HG03103 (cell line): Measurements from ENCODE around the gene EXOC5.
A peak's percentile ranks its signal among the peaks of the same experiment; 100 is the strongest.
"Not testable (repeated sequence)": the region's sequence is repeated elsewhere in the genome, so short reads cannot be mapped to it uniquely, and the experiment has no call there.

Experiments
- ATAC-seq: cut with Tn5 transposase; IDR thresholded peaks from one replicate; pipeline ENCODE4 v1.9.1; 2021; ENCODE audit warnings: low read depth; ENCODE audit not compliant: unreplicated experiment

The EXOC5 gene

DNA sequence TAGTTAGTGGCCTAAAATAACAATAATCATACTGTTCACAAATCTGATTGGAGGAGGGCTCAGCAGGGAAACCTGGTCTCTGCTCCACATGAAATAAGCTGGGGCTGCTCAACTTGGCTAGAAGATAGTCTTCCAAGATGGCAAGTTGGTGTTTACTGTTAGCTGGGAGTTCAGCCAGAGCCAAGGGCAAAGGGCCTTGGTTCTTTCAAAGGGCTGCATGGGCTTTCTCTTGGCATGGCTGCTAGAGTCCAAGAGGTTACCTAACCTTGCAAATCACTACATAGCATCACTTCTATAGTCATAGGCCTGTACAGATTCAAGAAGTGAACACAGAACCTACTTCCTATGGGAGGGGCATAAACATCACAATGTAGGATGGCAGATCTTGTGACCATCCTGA lies 7.1 kb downstream of the EXOC5 start:
- ATAC-seq, result no peak

DNA sequence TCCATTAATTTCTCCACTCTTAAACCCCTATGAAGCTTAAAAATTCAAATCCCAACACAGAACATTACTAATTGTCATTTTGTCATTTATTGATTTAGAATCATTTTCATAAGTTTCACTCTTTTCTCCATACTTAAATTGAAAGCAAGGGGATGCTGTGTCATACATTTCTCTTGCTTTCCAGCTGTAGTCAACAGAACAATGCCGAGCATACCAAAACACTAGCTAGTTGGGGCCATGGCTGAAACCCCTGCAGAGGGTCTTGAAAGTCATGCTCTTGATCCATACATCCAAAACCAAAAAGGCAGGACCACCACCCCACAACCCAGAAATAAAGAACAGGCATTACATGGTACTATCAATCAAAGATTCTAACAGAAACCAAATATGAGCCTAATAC lies 9.0 kb downstream of the EXOC5 start:
- no peak for ATAC-seq

DNA sequence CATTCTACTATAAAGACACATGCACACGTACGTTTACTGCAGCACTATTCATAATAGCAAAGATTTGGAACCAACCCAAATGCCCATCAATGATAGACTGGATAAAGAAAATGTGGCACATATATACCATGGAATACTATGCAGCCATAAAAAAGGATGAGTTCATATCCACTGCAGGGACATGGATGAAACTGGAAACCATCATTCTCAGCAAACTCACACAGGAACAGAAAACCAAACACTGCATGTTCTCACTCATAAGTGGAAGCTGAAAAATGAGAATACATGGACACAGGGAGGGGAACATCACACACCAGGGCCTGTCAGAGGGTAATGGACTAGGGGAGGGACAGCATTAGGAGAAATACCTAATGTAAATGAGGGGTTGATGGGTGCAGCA lies 10.5 kb downstream of the EXOC5 start:
- ATAC-seq, result not testable (repeated sequence)

DNA sequence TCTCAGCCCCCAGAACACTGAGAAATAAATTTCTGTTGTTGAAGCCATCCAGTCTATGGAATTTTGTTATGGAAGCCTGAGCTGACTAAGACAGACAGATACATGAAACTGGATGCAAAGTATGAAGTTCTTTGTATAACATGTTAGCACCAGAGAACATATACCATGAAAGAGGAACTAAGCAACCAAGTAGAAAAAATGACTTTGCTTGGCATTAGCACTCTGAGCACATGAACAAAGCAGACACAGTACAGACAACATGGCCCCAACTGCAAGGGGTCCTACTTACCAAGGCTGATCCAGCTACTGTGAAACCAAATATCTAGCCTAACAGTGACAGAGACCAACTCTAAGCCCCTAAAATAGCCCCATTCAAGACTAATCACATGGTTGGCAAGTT lies 13.8 kb downstream of the EXOC5 start:
- ATAC-seq, result peak; percentile 86

DNA sequence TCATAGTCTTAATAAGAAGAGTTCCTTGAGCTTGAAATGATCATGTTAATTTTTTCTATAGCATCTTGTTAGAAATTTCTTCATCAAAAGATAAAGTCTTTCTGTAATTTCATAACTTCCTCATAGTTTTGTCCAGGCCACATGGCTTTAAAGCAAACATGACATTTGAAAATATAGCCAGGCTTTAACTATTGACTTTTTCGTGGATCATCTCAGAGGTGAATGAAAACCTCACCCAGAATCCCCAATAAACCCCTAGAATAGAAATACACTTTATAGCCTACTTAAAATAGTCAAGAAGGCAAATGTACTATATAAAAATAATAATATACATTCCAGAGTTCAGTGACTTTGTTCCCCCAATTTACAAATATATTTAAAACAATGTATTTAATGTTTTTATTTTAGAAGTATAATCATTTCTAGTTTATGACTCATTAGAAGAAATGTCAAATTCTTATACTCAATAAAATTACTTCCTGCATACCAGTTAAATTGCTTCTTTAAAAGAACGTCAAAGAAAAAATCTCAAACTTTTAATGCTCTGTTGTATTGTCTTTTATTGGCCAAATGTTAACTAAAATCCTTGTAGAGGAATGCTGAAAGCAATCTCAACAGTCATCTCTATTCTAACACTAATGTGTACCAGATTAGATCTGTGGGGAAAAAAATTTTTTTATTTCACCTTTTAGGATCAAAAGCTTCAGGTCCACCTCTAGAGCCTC lies 21.6 kb downstream of the EXOC5 start:
- ATAC-seq, result no peak

DNA sequence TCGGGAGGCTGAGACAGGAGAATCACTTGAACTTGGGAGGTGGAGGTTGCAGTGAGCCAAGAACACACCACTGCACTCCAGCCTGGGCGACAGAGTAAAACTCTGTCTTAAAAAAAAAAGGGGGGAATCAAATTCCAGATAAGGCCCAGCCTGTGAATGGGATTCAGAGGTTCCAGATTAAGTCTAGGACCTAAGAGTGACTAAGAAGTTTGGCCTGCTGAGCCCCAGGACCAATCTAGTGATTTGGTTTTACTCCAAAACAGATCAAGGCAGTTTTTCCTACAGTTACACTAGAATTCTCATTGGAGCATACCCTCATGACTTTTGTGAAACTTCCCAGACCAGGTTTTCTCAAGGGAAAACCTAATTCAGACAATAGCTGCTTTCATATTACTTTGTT lies 22.8 kb downstream of the EXOC5 start:
- no peak for ATAC-seq

DNA sequence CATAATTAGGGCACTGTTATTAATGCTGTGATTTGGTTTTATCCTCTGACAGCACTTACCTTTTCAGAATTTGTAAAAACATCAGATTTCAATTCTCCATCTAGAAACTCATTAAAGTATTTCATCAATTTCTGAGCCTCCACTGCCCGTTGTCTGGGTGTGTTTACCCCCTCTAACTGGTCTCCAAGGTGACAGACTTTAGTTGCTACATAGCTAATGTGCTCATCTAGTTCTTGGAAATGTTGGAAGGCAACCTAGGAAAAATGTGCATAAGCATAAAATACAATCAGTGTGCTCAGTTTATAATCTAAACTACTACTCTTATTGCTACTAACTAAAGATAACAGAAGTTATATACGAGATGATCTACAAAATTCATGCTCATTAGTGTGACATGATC lies 24.6 kb downstream of the EXOC5 start:
- no peak for ATAC-seq

DNA sequence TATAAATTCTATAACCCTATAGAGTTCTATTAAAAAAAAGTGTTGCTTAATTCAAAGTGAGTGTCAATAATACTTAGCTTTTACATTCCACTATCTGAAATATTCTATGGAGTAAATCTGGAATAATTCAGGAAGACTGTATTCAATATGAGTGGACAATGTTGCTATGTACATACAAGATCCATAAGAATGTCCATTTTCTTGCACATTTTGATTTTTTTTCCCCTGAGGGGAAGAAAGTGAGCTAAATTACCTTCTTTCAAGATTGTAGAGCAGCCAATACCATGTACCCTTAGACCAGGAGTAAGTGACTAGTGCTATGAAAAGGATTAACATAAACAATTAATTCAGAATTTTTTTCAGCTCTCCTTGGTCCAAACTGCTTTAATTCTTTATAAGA lies 25.4 kb downstream of the EXOC5 start:
- no peak for ATAC-seq

DNA sequence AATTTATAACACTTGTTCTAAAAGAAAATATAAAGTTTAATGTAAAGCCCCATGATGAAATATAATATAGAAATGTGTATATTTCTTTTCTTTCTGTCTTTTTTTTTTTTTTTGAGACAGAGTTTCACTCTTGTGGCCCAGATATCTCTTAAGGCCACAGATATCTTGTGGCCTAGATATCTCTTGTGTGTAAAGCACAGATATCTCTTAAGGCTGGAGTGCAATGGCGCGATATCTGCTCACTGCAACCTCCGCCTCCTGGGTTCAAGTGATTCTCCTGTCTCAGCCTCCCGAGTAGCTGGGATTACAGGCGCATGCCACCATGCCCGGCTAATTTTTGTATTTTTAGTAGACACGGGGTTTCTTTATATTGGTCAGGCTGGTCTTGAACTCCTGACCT lies 28.6 kb downstream of the EXOC5 start:
- ATAC-seq, result not testable (repeated sequence)

DNA sequence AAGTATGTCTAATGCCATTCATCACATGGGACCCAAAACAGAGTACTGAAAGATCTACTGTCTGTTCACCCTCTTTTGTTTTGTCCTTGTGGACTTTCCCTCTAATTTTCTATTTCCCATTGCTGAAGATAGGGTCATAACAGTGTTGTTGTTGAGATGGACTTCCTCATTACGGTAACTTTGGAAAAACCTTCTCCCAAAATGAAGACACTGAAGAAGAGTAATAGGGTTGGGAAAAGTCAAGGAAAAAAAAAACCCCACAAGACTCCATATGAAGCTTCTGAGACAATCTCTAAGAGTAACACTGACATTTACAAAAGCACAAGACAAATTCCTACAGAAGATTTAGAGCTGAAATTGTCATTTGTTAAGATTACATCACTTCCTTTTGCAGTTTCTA lies 36.7 kb downstream of the EXOC5 start:
- no peak for ATAC-seq

DNA sequence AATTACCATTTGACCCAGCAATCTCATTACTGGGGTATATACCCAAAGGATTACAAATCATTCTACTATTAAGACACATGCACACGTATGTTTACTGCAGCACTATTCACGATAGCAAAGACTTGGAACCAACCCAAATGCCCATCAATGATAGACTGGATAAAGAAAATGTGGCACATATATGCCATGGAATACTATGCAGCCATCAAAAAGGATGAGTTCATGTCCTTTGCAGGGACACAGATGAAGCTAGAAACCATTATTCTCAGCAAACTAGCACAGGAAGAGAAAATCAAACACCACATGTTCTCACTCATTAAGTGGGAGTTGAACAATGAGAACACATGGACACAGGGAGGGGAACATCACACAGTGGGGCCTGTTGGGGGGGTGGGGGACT lies 40.4 kb downstream of the EXOC5 start:
- ATAC-seq, result not testable (repeated sequence)

DNA sequence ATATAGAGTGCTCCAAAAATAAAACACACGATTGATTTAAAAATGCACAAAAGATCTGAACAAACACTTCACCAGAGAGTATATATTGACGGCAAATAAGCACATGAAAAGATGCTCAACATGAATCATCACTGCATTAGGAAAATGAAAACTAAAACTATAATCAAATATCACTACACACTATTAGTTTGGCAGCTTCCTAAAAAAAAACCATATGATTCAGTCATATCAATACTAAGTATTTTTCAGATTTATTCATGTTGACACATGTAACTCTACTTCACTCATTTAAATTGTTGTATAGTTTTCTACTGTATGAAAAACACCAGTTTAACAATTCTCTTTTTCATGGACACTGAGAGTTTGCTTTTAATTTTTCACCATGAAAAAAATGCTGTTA lies 41.6 kb downstream of the EXOC5 start:
- no peak for ATAC-seq

DNA sequence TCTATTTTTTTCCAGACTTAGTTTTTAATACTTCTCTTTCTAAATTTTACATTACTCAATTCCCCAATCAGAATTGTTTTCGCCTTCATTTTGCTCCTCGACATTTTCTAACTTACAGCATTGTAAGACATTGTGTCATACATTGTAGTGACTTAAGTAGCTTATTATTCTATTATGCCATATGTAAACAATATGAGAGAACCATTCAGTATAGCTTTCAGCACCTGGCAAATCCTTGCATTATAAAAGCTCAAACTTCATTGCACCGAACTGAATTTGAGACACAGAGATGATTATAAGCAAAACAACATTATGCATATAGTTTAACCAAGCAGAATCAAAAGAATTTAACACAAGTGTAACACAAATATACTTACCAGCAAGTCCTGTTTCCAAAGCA lies 46.8 kb downstream of the EXOC5 start:
- ATAC-seq, result no peak

DNA sequence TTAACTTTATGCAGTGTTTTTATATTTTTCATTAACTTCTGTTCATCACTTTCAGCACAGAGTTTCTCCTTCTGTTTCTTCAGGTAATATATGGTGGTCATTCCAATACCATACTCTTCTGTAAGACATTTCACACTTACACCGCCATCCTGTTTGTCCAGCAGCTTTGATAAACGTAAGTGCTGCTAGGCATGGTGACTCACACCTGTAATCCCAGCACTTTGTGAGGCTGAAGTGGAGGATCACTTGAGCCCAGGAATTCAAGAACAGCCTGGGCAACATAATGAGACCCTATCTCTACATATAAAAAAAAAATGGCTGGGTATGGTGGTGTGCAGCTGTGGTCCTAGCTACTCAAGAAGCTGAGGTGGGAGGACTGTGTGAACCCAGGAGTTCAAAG lies 55.8 kb downstream of the EXOC5 start:
- no peak for ATAC-seq

DNA sequence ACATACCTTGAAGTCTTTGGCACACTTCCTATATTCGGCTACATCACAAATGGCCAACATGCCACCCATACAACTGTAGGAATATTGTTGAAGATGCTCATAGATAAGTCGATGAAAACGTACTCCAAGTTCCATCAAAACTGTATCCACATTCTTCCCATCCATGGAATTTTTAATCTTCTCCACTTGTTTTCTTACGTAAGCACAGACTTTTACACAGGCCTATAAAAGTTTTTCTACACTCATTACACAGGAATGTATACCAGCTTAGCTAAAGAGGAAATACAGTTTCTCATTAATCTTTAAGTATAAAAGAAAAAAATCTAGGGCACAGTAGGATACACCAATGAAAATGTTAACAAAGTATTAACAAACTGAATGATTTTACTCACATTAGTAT lies 59.1 kb downstream of the EXOC5 start:
- ATAC-seq, result no peak

DNA sequence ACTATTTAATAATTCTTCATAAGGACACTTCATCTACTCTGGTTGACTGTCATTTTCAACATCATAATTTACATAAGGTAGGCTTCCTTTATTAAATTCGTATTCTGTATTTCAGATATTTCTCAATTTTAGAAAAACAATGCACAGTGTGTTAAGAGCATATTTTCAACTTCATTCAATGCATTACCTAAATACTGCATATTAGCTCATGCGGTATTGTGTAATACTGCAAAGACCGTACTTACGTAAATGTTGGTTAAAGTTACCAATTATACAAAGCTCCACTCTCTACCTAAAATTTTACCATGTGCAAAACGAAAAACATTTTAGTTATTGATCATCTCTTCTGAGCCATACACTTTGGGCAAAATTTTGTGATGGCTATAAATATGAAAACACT lies 62.8 kb downstream of the EXOC5 start:
- no peak for ATAC-seq

DNA sequence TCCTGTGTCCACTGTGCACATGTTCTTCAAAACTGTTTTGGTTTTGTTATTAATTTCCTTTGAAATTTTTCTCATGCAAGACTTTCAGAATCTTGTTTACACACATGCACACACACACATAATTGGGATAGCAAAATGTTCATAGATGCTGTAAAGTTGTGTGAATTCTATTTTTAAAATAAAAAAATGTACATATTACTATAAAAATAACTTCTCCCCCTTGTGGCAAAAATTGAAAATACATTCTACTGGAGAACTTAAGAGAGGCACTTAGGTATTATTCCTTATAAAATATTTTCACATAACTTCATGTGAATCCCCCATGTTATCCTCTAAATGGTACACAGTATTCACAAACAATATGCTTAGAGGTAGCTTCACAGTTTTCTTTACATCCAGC lies 66.0 kb downstream of the EXOC5 start:
- not testable (repeated sequence) for ATAC-seq

DNA sequence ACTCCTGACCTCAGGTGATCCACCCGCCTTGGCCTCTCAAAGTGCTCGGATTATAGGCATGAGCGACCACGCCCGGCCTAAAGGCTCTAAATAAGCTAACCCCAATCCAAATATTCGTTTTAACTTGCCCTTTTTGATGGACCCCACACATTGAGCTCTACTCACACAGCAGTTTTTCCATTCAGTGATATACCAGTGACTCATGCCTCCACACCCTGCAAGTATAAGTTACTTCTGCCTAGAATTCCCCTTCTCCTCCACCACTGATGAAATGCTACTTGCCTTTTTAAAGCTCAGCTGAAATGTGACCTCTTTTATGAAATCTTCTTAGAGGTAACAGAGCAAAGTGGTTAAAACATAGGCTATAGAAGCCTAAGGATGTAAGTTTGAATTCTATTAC lies 68.8 kb downstream of the EXOC5 start:
- ATAC-seq, result no peak

DNA sequence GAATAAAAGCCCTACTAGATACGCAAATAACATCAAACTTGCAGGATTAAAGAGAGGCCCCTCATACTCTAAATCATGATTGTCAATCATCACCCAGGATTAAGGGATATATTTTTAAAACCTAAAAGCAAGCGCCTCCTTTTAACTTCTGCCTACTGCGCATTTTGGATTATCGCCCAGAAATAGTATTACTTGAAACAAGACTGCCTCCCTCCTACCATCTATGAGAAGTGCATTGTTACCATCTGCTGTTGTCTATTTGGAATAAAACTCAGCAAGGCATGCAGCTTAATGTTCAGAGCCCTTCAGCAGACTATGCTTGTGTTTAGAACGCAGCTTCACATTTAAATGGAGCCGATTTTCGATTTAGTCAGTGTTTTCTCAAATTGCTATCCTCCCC lies 79.6 kb downstream of the EXOC5 start:
- ATAC-seq, result no peak

DNA sequence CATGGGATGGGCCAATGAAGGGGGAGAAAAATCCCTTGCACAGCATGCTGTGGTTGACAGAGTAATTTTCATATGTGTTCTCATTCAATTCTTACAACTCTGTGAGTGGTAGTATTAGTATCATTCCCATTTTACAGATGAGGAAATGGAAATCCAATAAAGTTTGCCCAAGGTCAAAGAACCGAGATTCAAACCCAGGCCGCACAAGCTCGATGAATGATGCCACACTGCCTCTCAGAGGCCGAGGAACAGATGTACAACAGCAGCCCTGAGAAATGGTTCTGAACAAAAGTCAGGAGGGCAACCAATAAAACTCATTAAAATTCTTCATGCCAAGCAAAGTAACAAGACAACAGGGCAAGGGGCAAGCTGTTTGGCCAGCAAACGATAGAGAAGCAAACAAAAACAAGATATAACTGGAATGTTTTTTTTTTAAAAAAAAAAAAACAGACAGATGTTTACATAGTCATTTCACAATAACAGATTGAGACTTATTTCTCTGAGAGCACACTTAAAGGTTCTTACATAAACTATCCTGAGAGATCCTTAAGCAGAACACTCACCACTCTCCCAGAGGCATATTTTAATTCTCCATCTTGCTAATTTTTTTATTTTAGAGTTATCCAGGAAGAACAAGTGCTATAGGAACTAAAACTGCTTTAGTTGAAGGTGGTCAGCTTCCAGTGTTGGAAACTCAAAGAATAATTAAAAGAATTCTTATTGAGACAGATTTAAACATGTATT lies 85.8 kb downstream of the EXOC5 start:
- ATAC-seq, result no peak

DNA sequence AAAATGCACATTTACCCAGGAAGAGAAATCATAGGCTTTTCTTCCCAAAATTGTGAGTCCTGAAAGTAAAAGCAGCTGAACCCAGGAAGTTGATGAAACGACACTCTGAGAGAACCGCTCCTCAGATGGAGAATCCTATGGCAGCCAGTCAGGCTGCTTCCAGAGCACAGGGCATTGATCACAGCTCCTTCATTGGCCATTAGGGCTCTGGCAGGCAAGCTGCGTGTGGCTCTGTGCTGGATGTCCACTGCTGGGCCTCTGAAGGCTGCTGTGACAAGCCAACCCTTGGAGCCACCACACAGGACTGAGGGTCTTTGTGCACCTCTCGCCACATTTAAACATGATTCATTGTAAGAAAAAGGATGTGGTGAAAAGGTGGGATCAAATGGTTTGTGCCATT lies 89.4 kb downstream of the EXOC5 start:
- ATAC-seq, result no peak

DNA sequence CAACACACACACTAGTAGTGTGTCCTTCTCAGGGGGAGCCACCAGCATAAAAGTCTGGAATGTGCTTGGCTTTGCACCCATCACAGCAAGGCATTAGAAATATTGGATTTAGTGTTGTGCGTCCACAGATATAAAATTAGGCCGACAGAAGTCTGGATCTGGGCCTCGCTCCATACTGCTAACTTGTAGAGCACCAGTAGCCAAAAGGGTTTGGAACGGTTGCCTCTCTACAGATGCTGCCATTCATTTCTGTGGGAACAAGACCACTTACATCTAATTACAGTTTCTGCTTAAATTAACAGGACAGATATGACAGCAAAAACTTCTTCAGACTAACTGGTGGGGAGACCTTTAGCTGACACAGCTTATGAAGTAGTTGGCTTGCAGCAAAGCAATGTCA lies 94.2 kb downstream of the EXOC5 start:
- no peak for ATAC-seq
